Dendritic cell treated with granulocyte-macrophage colony-stimulating factor and Interleukin-4, amounts not matched to agents 40 ng/mL and 50 ng/mL, for 4 days (primary cell): Measurements from ENCODE around the gene TBC1D26.
"Not testable (repeated sequence)": the region's sequence is repeated elsewhere in the genome, so short reads cannot be mapped to it uniquely, and the experiment has no call there.

Experiments
- H3K27ac Mint-ChIP-seq: one replicate; pipeline ENCODE4 v1.8.0; 2022; ENCODE audit warnings: mild to moderate bottlenecking, mixed read lengths
- H3K27me3 Mint-ChIP-seq: one replicate; pipeline ENCODE4 v1.8.0; 2022; ENCODE audit warnings: mild to moderate bottlenecking, mixed read lengths
- H3K36me3 Mint-ChIP-seq: one replicate; pipeline ENCODE4 v1.8.0; 2022; ENCODE audit warnings: low read depth, mixed read lengths
- H3K4me1 Mint-ChIP-seq: one replicate; pipeline ENCODE4 v1.8.0; 2022; ENCODE audit warnings: low read depth, mixed read lengths
- H3K4me3 Mint-ChIP-seq: one replicate; pipeline ENCODE4 v1.8.0; 2022; ENCODE audit warnings: mild to moderate bottlenecking, moderate library complexity, mixed read lengths
- H3K9me3 Mint-ChIP-seq: one replicate; pipeline ENCODE4 v1.8.0; 2022; ENCODE audit warnings: mixed read lengths
- intact Hi-C: fragments of 100-400 bp; cut with micrococcal nuclease; formaldehyde crosslinking; loops from one replicate; pipeline ENCODE4 v1.15.0; 2022

The TBC1D26 gene

DNA sequence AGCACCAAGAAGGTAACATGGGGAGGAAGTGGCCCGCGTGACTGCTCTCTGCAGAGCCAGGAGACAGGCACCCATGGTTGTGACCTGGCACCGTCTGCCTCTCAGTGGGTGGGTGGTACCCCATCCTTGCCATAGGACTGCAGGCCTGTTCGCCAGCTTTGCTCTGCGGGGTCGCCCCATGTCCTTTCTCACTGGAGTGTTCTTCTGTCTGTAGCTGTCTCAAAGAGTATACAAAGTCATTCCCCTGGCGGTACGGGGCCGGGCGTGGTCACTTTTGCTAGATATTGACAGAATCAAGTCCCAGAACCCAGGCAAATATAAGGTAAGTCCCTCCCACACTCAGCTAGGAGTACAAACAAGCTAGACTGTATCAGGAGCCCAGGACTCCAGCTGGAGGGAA, 6.0 kb downstream of the TBC1D26 start:
- intact Hi-C loops = no loop called here
- Mint-ChIP-seq H3K4me3 (no peak overlapping the region), H3K4me1 (no peaks in the 10 kb centered on the region), H3K27ac (no peak overlapping the region), H3K27me3 (peaks cover 4% of the 10 kb centered on the region), H3K9me3 (no peaks in the 10 kb centered on the region), H3K36me3 (no peaks in the 10 kb centered on the region)

DNA sequence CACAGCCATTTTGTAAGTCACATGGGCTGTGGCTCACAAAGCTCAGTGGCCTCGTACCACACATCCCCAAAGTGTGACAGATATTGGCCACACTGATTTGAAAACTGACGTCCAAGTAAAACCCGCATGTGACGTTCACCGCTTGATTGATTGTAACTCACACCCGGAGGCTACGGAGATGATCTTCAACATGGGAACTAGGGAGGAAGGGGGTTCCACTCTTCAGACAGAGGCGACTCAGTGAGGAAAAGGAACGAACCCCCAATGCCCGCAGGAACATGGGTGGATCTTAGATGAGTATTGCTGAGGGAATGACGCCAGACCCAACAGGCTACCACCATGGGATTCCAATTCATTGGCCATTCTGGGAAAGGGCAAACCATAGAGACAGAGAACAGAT, 7.2 kb downstream of the TBC1D26 start:
- H3K27ac Mint-ChIP-seq, H3K36me3 Mint-ChIP-seq, H3K4me1 Mint-ChIP-seq, intact Hi-C loops, H3K4me3 Mint-ChIP-seq, H3K27me3 Mint-ChIP-seq, H3K9me3 Mint-ChIP-seq: not testable (repeated sequence)

DNA sequence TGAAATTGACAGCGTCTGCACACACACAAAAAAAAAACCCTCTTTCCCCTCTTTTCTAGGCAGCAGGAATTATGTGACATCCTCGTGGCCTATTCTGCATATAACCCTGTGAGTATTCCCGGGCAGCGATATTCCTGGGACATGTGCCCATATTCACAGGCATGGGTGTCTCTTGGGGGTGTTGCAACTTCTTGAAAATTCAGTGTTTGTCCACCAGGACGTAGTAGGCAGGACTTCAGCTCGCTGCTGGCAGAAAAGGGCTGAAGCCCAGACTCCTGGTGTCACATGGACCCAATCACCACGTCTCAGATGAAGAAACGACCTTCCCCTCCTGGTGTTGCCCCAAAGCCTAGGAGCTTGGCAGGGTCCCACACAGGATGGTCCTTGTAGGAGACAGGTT, 8.0 kb downstream of the TBC1D26 start:
- H3K9me3 Mint-ChIP-seq, H3K4me3 Mint-ChIP-seq, intact Hi-C loops, H3K27ac Mint-ChIP-seq, H3K27me3 Mint-ChIP-seq, H3K36me3 Mint-ChIP-seq, H3K4me1 Mint-ChIP-seq: not testable (repeated sequence)

GRCh38 chr17:15740570-15741120, 8.6 kb downstream of the TBC1D26 start:
- no peak overlapping the region for H3K27ac Mint-ChIP-seq
- H3K36me3 Mint-ChIP-seq = no peaks in the 10 kb centered on the region
- H3K4me3 Mint-ChIP-seq = no peak overlapping the region

DNA sequence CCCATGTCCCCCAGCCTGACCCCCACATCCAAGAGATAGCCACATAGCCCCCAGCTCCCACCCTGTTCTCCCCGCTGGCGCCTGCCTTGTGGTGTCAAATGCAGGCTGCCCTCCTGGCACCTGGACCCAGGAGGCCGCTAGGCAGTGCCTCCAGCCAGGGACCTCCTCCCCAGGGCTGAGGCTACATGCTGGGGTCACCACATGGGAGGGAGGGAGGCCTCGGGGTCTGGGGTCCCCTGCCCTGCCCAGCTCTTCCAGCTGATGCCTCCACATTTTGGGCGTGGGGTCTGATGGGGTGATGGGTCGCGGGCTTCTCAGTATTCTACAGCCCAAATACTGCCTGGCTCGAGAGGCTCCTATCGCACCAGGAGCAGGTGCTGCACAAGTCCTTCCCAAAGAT, 9.5 kb downstream of the TBC1D26 start:
- no peak overlapping the region for H3K4me3 Mint-ChIP-seq
- intact Hi-C loops = no loop called here
- H3K9me3 Mint-ChIP-seq = no peaks in the 10 kb centered on the region
- peaks cover 6% of the 10 kb centered on the region for H3K27me3 Mint-ChIP-seq
- no peaks in the 10 kb centered on the region for H3K4me1 Mint-ChIP-seq
- H3K27ac Mint-ChIP-seq = no peak overlapping the region
- H3K36me3 Mint-ChIP-seq = no peaks in the 10 kb centered on the region

More at GRCh38 chr17:15740570-15741120, 8.6 kb downstream of the TBC1D26 start:
- no peaks in the 10 kb centered on the region for H3K9me3 Mint-ChIP-seq
- H3K27me3 Mint-ChIP-seq = peaks cover 4% of the 10 kb centered on the region
- intact Hi-C loops = no loop called here
- no peaks in the 10 kb centered on the region for H3K4me1 Mint-ChIP-seq

GRCh38 chr17:15742051-15742795, 10.1 kb downstream of the TBC1D26 start:
- peaks cover 8% of the 10 kb centered on the region for H3K27me3 Mint-ChIP-seq

GRCh38 chr17:15742921-15743320, 10.8 kb downstream of the TBC1D26 start:
- no peaks in the 10 kb centered on the region for H3K4me1 Mint-ChIP-seq
- H3K9me3 Mint-ChIP-seq = peaks cover 6% of the 10 kb centered on the region
- no peak overlapping the region for H3K27ac Mint-ChIP-seq
- intact Hi-C loops = no loop called here
- no peaks in the 10 kb centered on the region for H3K36me3 Mint-ChIP-seq
- peaks cover 8% of the 10 kb centered on the region for H3K27me3 Mint-ChIP-seq
- H3K4me3 Mint-ChIP-seq = no peak overlapping the region

More at GRCh38 chr17:15742051-15742795, 10.1 kb downstream of the TBC1D26 start:
- Mint-ChIP-seq H3K36me3 (no peaks in the 10 kb centered on the region), H3K27ac (no peak overlapping the region), H3K4me1 (no peaks in the 10 kb centered on the region), H3K9me3 (peaks cover 5% of the 10 kb centered on the region), H3K4me3 (no peak overlapping the region)
- intact Hi-C loops = no loop called here

GRCh38 chr17:15744074-15744676, 12.1 kb downstream of the TBC1D26 start:
- peaks cover 12% of the 10 kb centered on the region for H3K27me3 Mint-ChIP-seq
- H3K4me3 Mint-ChIP-seq = no peak overlapping the region
- H3K4me1 Mint-ChIP-seq = peaks cover 5% of the 10 kb centered on the region
- H3K9me3 Mint-ChIP-seq = peaks cover 6% of the 10 kb centered on the region
- intact Hi-C loops = no loop called here
- H3K36me3 Mint-ChIP-seq = no peaks in the 10 kb centered on the region
- H3K27ac Mint-ChIP-seq = no peak overlapping the region

DNA sequence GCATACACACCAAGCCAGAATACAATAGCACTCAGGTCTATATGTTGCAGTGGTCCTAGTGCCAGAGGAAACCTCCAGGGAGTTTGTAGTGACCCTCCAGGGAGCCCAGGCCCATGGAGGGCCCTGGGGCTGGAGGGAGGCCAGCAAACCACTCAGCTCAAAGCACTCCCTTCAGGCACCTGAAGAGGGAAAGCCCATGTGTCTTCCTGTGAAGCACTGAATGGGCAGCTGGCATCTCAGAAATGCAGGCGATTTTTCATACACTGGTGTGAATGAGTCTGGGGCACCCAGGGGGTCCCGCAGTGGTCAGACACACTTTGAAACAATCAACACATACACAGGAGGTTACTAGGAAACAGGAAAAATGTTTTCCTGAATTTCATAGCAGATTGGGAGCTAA, 12.8 kb downstream of the TBC1D26 start:
- H3K27ac Mint-ChIP-seq = no peak overlapping the region
- no peaks in the 10 kb centered on the region for H3K36me3 Mint-ChIP-seq
- H3K4me1 Mint-ChIP-seq = peaks cover 5% of the 10 kb centered on the region
- peaks cover 6% of the 10 kb centered on the region for H3K9me3 Mint-ChIP-seq
- peaks cover 9% of the 10 kb centered on the region for H3K27me3 Mint-ChIP-seq
- intact Hi-C loops = no loop called here
- no peak overlapping the region for H3K4me3 Mint-ChIP-seq

GRCh38 chr17:15749403-15749802, 17.3 kb downstream of the TBC1D26 start:
- H3K27ac Mint-ChIP-seq, intact Hi-C loops, H3K27me3 Mint-ChIP-seq, H3K9me3 Mint-ChIP-seq, H3K4me3 Mint-ChIP-seq, H3K36me3 Mint-ChIP-seq, H3K4me1 Mint-ChIP-seq: not testable (repeated sequence)

DNA sequence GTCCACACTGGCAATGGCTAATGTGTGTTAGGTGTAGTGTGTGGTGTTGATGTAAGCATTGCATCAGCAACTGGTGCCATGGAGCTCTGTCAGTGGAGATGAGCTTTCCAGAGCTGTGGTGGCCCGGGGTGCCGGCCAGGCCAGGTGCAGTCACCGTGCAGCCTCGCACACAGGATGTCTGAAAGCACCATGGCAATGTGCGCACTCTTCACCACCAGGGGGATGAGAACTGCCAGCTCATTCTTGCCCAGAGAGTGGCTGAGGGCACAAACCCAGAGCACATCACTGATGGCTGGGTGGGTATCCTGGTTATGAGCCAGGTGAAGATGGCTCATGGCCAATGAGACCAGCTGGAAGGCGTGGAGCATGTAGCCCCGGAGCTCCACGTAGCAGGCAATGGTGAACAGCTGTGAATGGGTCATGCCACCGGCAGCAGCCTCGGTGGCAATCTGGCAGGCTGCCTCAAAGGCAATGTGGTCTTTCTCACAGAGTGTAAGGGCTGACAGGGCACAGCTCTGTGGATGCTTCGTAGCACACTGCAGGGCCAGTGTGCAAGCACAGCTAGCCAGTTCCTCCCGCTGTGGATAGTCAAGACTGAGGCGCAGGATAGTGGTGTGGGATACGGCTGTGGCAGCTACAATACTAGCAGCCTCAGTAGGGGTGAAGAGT, 36.9 kb downstream of the TBC1D26 start:
- intact Hi-C loops, H3K4me1 Mint-ChIP-seq, H3K36me3 Mint-ChIP-seq, H3K27ac Mint-ChIP-seq, H3K9me3 Mint-ChIP-seq, H3K27me3 Mint-ChIP-seq, H3K4me3 Mint-ChIP-seq: not testable (repeated sequence)

DNA sequence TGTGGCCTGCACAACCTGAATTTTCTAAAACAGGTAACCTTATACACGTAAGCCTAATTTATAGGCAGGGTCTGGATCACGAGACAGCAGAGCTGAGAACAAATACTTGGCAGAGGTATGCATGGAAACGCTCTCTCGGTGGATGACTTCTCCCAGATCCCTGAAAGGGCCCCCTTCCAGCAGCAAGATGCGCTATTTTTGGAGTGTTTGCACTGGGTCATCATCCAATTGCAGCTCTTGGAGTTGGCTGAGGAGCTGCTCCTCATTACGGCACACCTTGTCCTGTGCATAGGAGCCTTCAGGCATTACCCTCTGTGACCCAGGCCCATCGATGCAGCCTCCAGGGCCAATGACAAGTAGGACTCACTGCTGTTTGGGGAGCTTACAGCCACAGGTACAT, 38.6 kb downstream of the TBC1D26 start:
- H3K27me3 Mint-ChIP-seq, intact Hi-C loops, H3K36me3 Mint-ChIP-seq, H3K27ac Mint-ChIP-seq, H3K4me1 Mint-ChIP-seq, H3K4me3 Mint-ChIP-seq: not testable (repeated sequence)
- peaks cover 12% of the 10 kb centered on the region for H3K9me3 Mint-ChIP-seq

- H3K9me3 Mint-ChIP-seq = peaks cover 42% of the 10 kb centered on the region
- H3K4me3 Mint-ChIP-seq = no peak overlapping the region
- H3K36me3 Mint-ChIP-seq = no peaks in the 10 kb centered on the region
- peaks cover 4% of the 10 kb centered on the region for H3K27me3 Mint-ChIP-seq
- intact Hi-C loops = no loop called here
- no peaks in the 10 kb centered on the region for H3K4me1 Mint-ChIP-seq
- H3K27ac Mint-ChIP-seq = no peak overlapping the region
These were observed 44.8 kb downstream of the TBC1D26 start for GRCh38 chr17:15776871-15777270.

DNA sequence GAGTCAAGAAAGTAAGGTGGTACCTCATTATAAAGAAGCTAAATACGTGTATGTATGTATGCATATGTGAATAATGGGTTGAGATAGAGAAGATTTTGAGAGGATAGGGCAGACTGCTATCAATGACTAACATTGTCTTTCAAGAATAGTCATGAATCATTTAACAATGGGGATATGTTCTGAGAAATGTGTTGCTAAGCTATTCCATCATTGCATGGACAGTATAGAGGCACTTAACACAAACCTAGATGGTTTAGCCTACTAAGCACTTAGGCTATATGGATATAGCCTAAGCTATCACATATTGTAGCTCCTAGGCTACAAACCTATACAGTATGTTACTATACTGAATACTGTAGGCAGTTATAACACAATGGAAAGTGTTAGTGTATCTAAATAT, 45.2 kb downstream of the TBC1D26 start:
- peaks cover 42% of the 10 kb centered on the region for H3K9me3 Mint-ChIP-seq
- no peaks in the 10 kb centered on the region for H3K4me1 Mint-ChIP-seq
- no peaks in the 10 kb centered on the region for H3K36me3 Mint-ChIP-seq

More for the DNA sequence above, 45.2 kb downstream of the TBC1D26 start:
- Mint-ChIP-seq H3K4me3 (no peak overlapping the region), H3K27me3 (peaks cover 7% of the 10 kb centered on the region), H3K27ac (no peak overlapping the region)
- intact Hi-C loops = no loop called here
